Activated gamma-delta T cell (primary cell): ENCODE data around the gene EPHB6.

ENCODE experiments used
- DNase-seq: peaks from one replicate; lab custom pipeline; 2025; lab: John Stamatoyannopoulos, UW

EPHB6 gene

GRCh38 chr7:142896151-142896550, 41.3 kb downstream of the EPHB6 start:
- no peak for DNase-seq

- no peak for DNase-seq
Observed at GRCh38 chr7:142896741-142897379, 42.0 kb downstream of the EPHB6 start.

GRCh38 chr7:142897691-142898090, 42.8 kb downstream of the EPHB6 start:
- no peak for DNase-seq

GRCh38 chr7:142898377-142899170, 43.7 kb downstream of the EPHB6 start:
- DNase-seq: no peak

GRCh38 chr7:142899661-142900060, 44.8 kb downstream of the EPHB6 start:
- no peak for DNase-seq

GRCh38 chr7:142901426-142902259, 46.8 kb downstream of the EPHB6 start:
- DNase-seq: no peak

GRCh38 chr7:142904128-142904527, 49.3 kb downstream of the EPHB6 start:
- DNase-seq: no peak

GRCh38 chr7:142905759-142906158, 50.9 kb downstream of the EPHB6 start:
- DNase-seq: no peak

GRCh38 chr7:142906643-142907042, 51.8 kb downstream of the EPHB6 start:
- DNase-seq: no peak

- no peak for DNase-seq
Observed at GRCh38 chr7:142908290-142908689, 53.4 kb downstream of the EPHB6 start.

GRCh38 chr7:142908921-142909890, 54.3 kb downstream of the EPHB6 start:
- no peak for DNase-seq

GRCh38 chr7:142910031-142910433, 55.2 kb downstream of the EPHB6 start:
- DNase-seq: no peak

- no peak for DNase-seq
Observed at GRCh38 chr7:142910481-142910880, 55.6 kb downstream of the EPHB6 start.

GRCh38 chr7:142913051-142913450, 58.2 kb downstream of the EPHB6 start:
- no peak for DNase-seq

GRCh38 chr7:142913566-142913965, 58.7 kb downstream of the EPHB6 start:
- DNase-seq: no peak

GRCh38 chr7:142914121-142914520, 59.2 kb downstream of the EPHB6 start:
- DNase-seq: no peak

- no peak for DNase-seq
Observed at GRCh38 chr7:142915315-142915714, 60.4 kb downstream of the EPHB6 start.

- no peak for DNase-seq
Observed at GRCh38 chr7:142916508-142916907, 61.6 kb downstream of the EPHB6 start.

GRCh38 chr7:142917447-142917846, 62.6 kb downstream of the EPHB6 start:
- DNase-seq: no peak

GRCh38 chr7:142918901-142919300, 64.0 kb downstream of the EPHB6 start:
- no peak for DNase-seq

GRCh38 chr7:142919656-142920055, 64.8 kb downstream of the EPHB6 start:
- DNase-seq: no peak
